ENCODE results near the gene PCNT. TPM values are rescaled to one million over a fixed set of nuclear protein-coding genes. Genes with fewer than 3 reads are reported as not detected.

PCNT gene
- polyA plus RNA-seq, 3 donors = 5.7 to 15.6 (median 11.2) TPM

- 0 to 1% (median 0%) methylated on average over 68 to 97 of the region's 98 CpGs for WGBS, 3 donors
- H3K27ac ChIP-seq (ENCODE audit: low read depth, low read length) = no peak overlapping the region
Observed at GRCh38 chr21:46324390-46325072, 575 bp downstream of the PCNT start.

GRCh38 chr21:46325073-46325912, 1.3 kb downstream of the PCNT start:
- WGBS, 3 donors = 8 to 10% (median 9%) methylated on average over 42 of the region's 43 CpGs
- H3K27ac ChIP-seq (ENCODE audit: low read depth, low read length) = no peak overlapping the region

GRCh38 chr21:46326110-46326703, 2.3 kb downstream of the PCNT start:
- no peak overlapping the region for H3K27ac ChIP-seq (ENCODE audit: low read depth, low read length)

GRCh38 chr21:46327711-46328110, 3.8 kb downstream of the PCNT start:
- 69 to 96% (median 80%) methylated on average over 4 of the region's 4 CpGs for WGBS, 3 donors
- no peak overlapping the region for H3K27ac ChIP-seq (ENCODE audit: low read depth, low read length)

More at GRCh38 chr21:46326110-46326703, 2.3 kb downstream of the PCNT start:
- 82 to 95% (median 93%) methylated on average over 15 of the region's 15 CpGs for WGBS, 3 donors

GRCh38 chr21:46328151-46328550, 4.2 kb downstream of the PCNT start:
- no peak overlapping the region for H3K27ac ChIP-seq (ENCODE audit: low read depth, low read length)
- WGBS, 3 donors = 78 to 80% (median 79%) methylated on average over 5 of the region's 5 CpGs

GRCh38 chr21:46329796-46330195, 5.8 kb downstream of the PCNT start:
- no peak overlapping the region for H3K27ac ChIP-seq (ENCODE audit: low read depth, low read length)

GRCh38 chr21:46334351-46335140, 10.6 kb downstream of the PCNT start:
- H3K27ac ChIP-seq (ENCODE audit: low read depth, low read length) = no peak overlapping the region
- WGBS, 3 donors = 94 to 95% (median 95%) methylated on average over 12 of the region's 12 CpGs

More at GRCh38 chr21:46329796-46330195, 5.8 kb downstream of the PCNT start:
- 91 to 94% (median 94%) methylated on average over 2 of the region's 2 CpGs for WGBS, 3 donors

- WGBS, 3 donors = 92 to 96% (median 94%) methylated on average over 3 of the region's 3 CpGs
- H3K27ac ChIP-seq (ENCODE audit: low read depth, low read length) = no peak overlapping the region
Observed at GRCh38 chr21:46336603-46337002, 12.6 kb downstream of the PCNT start.

- WGBS, 3 donors = 91 to 98% (median 95%) methylated on average over 8 of the region's 8 CpGs
- no peak overlapping the region for H3K27ac ChIP-seq (ENCODE audit: low read depth, low read length)
Observed at GRCh38 chr21:46340998-46341397, 17.0 kb downstream of the PCNT start.

- 96 to 97% (median 96%) methylated on average over 20 of the region's 20 CpGs for WGBS, 3 donors
Observed at GRCh38 chr21:46344219-46344915, 20.4 kb downstream of the PCNT start.

GRCh38 chr21:46345861-46346260, 21.9 kb downstream of the PCNT start:
- H3K27ac ChIP-seq (ENCODE audit: low read depth, low read length) = no peak overlapping the region
- WGBS, 3 donors = 92 to 94% (median 93%) methylated on average over 14 of the region's 14 CpGs

More at GRCh38 chr21:46344219-46344915, 20.4 kb downstream of the PCNT start:
- H3K27ac ChIP-seq (ENCODE audit: low read depth, low read length) = no peak overlapping the region

- 94 to 96% (median 94%) methylated on average over 34 of the region's 34 CpGs for WGBS, 3 donors
- H3K27ac ChIP-seq (ENCODE audit: low read depth, low read length) = no peak overlapping the region
Observed at GRCh38 chr21:46346296-46347202, 22.6 kb downstream of the PCNT start.

- no peak overlapping the region for H3K27ac ChIP-seq (ENCODE audit: low read depth, low read length)
Observed at GRCh38 chr21:46347203-46347550, 23.2 kb downstream of the PCNT start.

GRCh38 chr21:46347791-46348381, 23.9 kb downstream of the PCNT start:
- no peak overlapping the region for H3K27ac ChIP-seq (ENCODE audit: low read depth, low read length)
- WGBS, 3 donors = 77 to 86% (median 86%) methylated on average over 11 to 12 of the region's 12 CpGs

More at GRCh38 chr21:46347203-46347550, 23.2 kb downstream of the PCNT start:
- WGBS, 3 donors = 78 to 85% (median 80%) methylated on average over 10 of the region's 10 CpGs

- 95 to 96% (median 96%) methylated on average over 17 of the region's 17 CpGs for WGBS, 3 donors
- H3K27ac ChIP-seq (ENCODE audit: low read depth, low read length) = no peak overlapping the region
Observed at GRCh38 chr21:46349134-46349760, 25.3 kb downstream of the PCNT start.

GRCh38 chr21:46350571-46350970, 26.6 kb downstream of the PCNT start:
- 94 to 97% (median 97%) methylated on average over 8 of the region's 8 CpGs for WGBS, 3 donors
- no peak overlapping the region for H3K27ac ChIP-seq (ENCODE audit: low read depth, low read length)
